Measurements from ENCODE around the gene DNM2. TPM values are rescaled to one million over a fixed set of nuclear protein-coding genes. Genes with fewer than 3 reads are reported as not detected.
A peak's percentile ranks its signal among the peaks of the same experiment; 100 is the strongest.

The DNM2 gene
- total and polyA plus RNA-seq, 9 of the 15 experiments (the other 6 are each of a cell fraction or from before 2014, with no cell fraction given), result 2.2 to 161 (median 72.6) TPM

GRCh38 chr19:10748927-10749434 lies 31.1 kb downstream of the DNM2 start (continued):
- TF ChIP-seq THRA (IDR thresholded peaks at IDR 0.05), result no peak
- TF ChIP-seq CUX1 (CRISPR knock-in tag; IDR thresholded peaks at IDR 0.05), result no peak
- TF ChIP-seq HNRNPK (IDR thresholded peaks at IDR 0.05; ENCODE audit: low read depth, low read length, poor library complexity, severe bottlenecking), result no peak
- TF ChIP-seq NFIX (CRISPR knock-in tag; IDR thresholded peaks at IDR 0.05; ENCODE audit: low read depth), result no peak
- TF ChIP-seq FOXP4 (CRISPR knock-in tag; IDR thresholded peaks at IDR 0.05; ENCODE audit: borderline replicate concordance), result no peak
- no peak for TF ChIP-seq TBL1XR1 (IDR thresholded peaks at IDR 0.05; ENCODE audit: low read length in 2 of 2)
- TF ChIP-seq ZZZ3 (IDR thresholded peaks at IDR 0.05), result no peak
- peak; percentile 77 for TF ChIP-seq ZNF316 (IDR thresholded peaks at IDR 0.05)
- TF ChIP-seq ZNF184 (CRISPR knock-in tag; IDR thresholded peaks at IDR 0.05), result no peak
- TF ChIP-seq KLF16 (IDR thresholded peaks at IDR 0.05), result no peak
- no peak for TF ChIP-seq HDAC6 (IDR thresholded peaks at IDR 0.05; ENCODE audit: low read depth, low read length)
- peak; percentile 85 for TF ChIP-seq JUN (IDR thresholded peaks at IDR 0.05; ENCODE audit: borderline replicate concordance, low read depth, low read length)
- no peak for TF ChIP-seq JUN (CRISPR knock-in tag; IDR thresholded peaks at IDR 0.05; ENCODE audit: borderline replicate concordance)
- no peak for TF ChIP-seq ZFP1 (CRISPR knock-in tag; IDR thresholded peaks at IDR 0.05)
- TF ChIP-seq ZC3H11A (IDR thresholded peaks at IDR 0.05; ENCODE audit: low read depth, low read length), result no peak
- TF ChIP-seq TAF7 (tag; IDR thresholded peaks at IDR 0.05), result no peak
- TF ChIP-seq ZNF584 (CRISPR knock-in tag; IDR thresholded peaks at IDR 0.05; ENCODE audit: low read depth), result no peak
- no peak for TF ChIP-seq ZNF134 (CRISPR knock-in tag; conservative IDR thresholded peaks at IDR 0.05)
- no peak for TF ChIP-seq POLR2AphosphoS2 (IDR thresholded peaks at IDR 0.05; ENCODE audit: low read length)
- TF ChIP-seq ZEB2 (IDR thresholded peaks at IDR 0.05), result peak; percentile 86
- TF ChIP-seq ZBTB34 (CRISPR knock-in tag; IDR thresholded peaks at IDR 0.05), result no peak
- TF ChIP-seq POLR2A (conservative IDR thresholded peaks at IDR 0.05), result no peak
